ENCODE measurements around the gene SGIP1.

- TF ChIP-seq, protein P1, sequence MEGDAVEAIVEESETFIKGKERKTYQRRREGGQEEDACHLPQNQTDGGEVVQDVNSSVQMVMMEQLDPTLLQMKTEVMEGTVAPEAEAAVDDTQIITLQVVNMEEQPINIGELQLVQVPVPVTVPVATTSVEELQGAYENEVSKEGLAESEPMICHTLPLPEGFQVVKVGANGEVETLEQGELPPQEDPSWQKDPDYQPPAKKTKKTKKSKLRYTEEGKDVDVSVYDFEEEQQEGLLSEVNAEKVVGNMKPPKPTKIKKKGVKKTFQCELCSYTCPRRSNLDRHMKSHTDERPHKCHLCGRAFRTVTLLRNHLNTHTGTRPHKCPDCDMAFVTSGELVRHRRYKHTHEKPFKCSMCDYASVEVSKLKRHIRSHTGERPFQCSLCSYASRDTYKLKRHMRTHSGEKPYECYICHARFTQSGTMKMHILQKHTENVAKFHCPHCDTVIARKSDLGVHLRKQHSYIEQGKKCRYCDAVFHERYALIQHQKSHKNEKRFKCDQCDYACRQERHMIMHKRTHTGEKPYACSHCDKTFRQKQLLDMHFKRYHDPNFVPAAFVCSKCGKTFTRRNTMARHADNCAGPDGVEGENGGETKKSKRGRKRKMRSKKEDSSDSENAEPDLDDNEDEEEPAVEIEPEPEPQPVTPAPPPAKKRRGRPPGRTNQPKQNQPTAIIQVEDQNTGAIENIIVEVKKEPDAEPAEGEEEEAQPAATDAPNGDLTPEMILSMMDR (IDR thresholded peaks at IDR 0.05; ENCODE audit: extremely low read depth in 1 of 2, insufficient read depth in 1 of 2, low read depth in 1 of 2, low read length in 2 of 2) = no peak
- no peak for TF ChIP-seq POLR2A (IDR thresholded peaks at IDR 0.05; ENCODE audit: low read depth, low read length)
- TF ChIP-seq, protein P2, sequence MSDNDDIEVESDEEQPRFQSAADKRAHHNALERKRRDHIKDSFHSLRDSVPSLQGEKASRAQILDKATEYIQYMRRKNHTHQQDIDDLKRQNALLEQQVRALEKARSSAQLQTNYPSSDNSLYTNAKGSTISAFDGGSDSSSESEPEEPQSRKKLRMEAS (IDR thresholded peaks at IDR 0.05; ENCODE audit: insufficient read depth, insufficient read length) = no peak
These were observed 177.5 kb downstream of the SGIP1 start for GRCh38 chr1:66711420-66711819.
